PC-3 (cell line): ENCODE measurements around the gene ZNF532. TPM values are rescaled to one million over a fixed set of nuclear protein-coding genes. Genes with fewer than 3 reads are reported as not detected.

Experiments used
- ATAC-seq: fragments of 200-7000 bp; cut with Tn5 transposase; 2 replicates; pipeline ENCODE4 v1.9.1; 2020; ENCODE audit warnings: mild to moderate bottlenecking, moderate library complexity
- BruUV-seq: library from RNA; stranded (reverse); fragments of 400-500 nt; replicated peaks from 2 replicates; lab custom pipeline; 2021; lab: Mats Ljungman, UMichigan
- CTCF ChIA-PET: fragments of 300-600 bp; sonication (Branson Sonifier 250); formaldehyde crosslinking; loops from one replicate; lab custom pipeline; 2022; ENCODE audit warnings: antibody characterized with exemption; lab: Charles Lee
- POLR2A ChIA-PET: fragments of 300-600 bp; sonication (Branson Sonifier 250); formaldehyde crosslinking; loops from one replicate; lab custom pipeline; 2022; ENCODE audit warnings: antibody characterized with exemption; ENCODE audit not compliant: unreplicated experiment; lab: Charles Lee
- DNase-seq: peaks from one replicate; pipeline ENCODE4 v3.0.0-alpha.2; 2015
- H2AFZ ChIP-seq: fragments of 300-600 bp; sonication (generic); 2 replicates; pipeline ENCODE4 v1.6.0; 2016; ENCODE audit warnings: antibody characterized with exemption, low read length
- H3F3A ChIP-seq: fragments of 300-600 bp; sonication (generic); one replicate; pipeline ENCODE4 v1.6.0; 2017; ENCODE audit warnings: antibody characterized with exemption, low read length, control low read depth, mild to moderate bottlenecking; ENCODE audit not compliant: unreplicated experiment
- H3K27ac ChIP-seq: fragments of 300-600 bp; sonication (generic); 2 replicates; pipeline ENCODE4 v1.5.1; 2016; ENCODE audit warnings: mild to moderate bottlenecking, low read length
- H3K27me3 ChIP-seq: fragments of 300-600 bp; sonication (generic); 2 replicates; pipeline ENCODE4 v1.6.1; 2016; ENCODE audit warnings: low read length, mixed read lengths
- H3K36me3 ChIP-seq: fragments of 300-600 bp; sonication (generic); 2 replicates; pipeline ENCODE4 v1.6.1; 2016; ENCODE audit warnings: low read depth, mixed run types, low read length, mixed read lengths
- H3K4me1 ChIP-seq: fragments of 300-600 bp; sonication (generic); 2 replicates; pipeline ENCODE4 v1.5.1; 2016; ENCODE audit warnings: low read length; ENCODE audit not compliant: insufficient read depth
- H3K4me2 ChIP-seq: fragments of 300-600 bp; sonication (generic); 2 replicates; pipeline ENCODE4 v1.6.0; 2016; ENCODE audit warnings: low read length
- H3K4me3 ChIP-seq: fragments of 300-600 bp; sonication (generic); 2 replicates; pipeline ENCODE4 v1.5.1; 2016; ENCODE audit warnings: mild to moderate bottlenecking, low read length, mixed read lengths
- H3K79me2 ChIP-seq: fragments of 300-600 bp; sonication (generic); 2 replicates; pipeline ENCODE4 v1.6.1; 2017; ENCODE audit warnings: low read length, mixed read lengths
- H3K9ac ChIP-seq: fragments of 300-600 bp; sonication (generic); 2 replicates; pipeline ENCODE4 v1.6.0; 2016; ENCODE audit warnings: mild to moderate bottlenecking, low read length
- H3K9me2 ChIP-seq: fragments of 300-600 bp; sonication (generic); replicated peaks from 2 replicates; pipeline ENCODE4 v1.6.1; 2016; ENCODE audit warnings: mixed run types, low read length, mixed read lengths
- H3K9me3 ChIP-seq: fragments of 300-600 bp; sonication (generic); 2 replicates; pipeline ENCODE4 v1.6.1; 2016; ENCODE audit warnings: low read length, mixed read lengths
- H4K20me1 ChIP-seq: fragments of 300-600 bp; sonication (generic); 2 replicates; pipeline ENCODE4 v1.6.1; 2016; ENCODE audit warnings: low read length, mixed read lengths
- CTCF ChIP-seq: fragments of 300-600 bp; sonication (generic); conservative IDR thresholded peaks from 2 replicates; pipeline ENCODE4 v1.5.1; 2017; ENCODE audit warnings: antibody characterized with exemption, low read depth, mild to moderate bottlenecking, low read length
- EZH2 ChIP-seq: fragments of 300-600 bp; sonication (generic); IDR thresholded peaks from one replicate; pipeline ENCODE4 v1.6.1; 2017; ENCODE audit warnings: antibody characterized with exemption, mild to moderate bottlenecking, low read length; ENCODE audit not compliant: unreplicated experiment
- EZH2phosphoT487 ChIP-seq: fragments of 300-600 bp; sonication (generic); IDR thresholded peaks from 2 replicates; pipeline ENCODE4 v1.6.1; 2018; ENCODE audit warnings: mild to moderate bottlenecking, antibody characterized with exemption, low read length, borderline replicate concordance
- intact Hi-C: fragments of 100-400 bp; cut with micrococcal nuclease; formaldehyde crosslinking; loops from 2 replicates; pipeline ENCODE4 v1.9.0; 2023
- total RNA-seq: library from RNA; depleted of rRNA; stranded (reverse); fragments of >200 nt; gene quantifications from 2 replicates; pipeline ENCODE4 v1.2.3, GENCODE V29; 2014

The ZNF532 gene
- total RNA-seq, 1 experiment from 2014 or later = 47.3 TPM

DNA sequence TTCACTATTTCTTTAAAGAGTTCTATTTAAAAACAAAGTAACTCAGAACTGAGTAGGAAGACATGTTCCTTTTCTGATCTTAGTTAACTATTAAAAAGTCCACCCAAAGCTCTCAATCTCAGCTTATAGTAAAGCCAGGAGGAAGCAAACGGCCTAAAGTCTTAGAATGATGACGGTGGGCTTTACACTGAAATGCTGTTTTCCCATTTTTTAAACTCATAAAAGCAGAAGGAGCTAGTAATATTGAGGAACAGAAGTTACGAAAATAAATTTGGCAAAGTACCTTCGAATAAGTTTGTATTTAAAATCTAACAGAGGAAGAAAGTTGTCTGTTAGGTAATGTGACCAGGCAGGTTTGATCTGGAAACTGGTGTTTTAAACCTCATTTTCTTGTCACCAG is 111.1 kb downstream of the ZNF532 start:
- no peaks in the 10 kb centered on the region for H3K4me1 ChIP-seq
- no peaks in the 10 kb centered on the region for H3K9me2 ChIP-seq
- no TSS peak for BruUV-seq
- H3K27ac ChIP-seq = no peak overlapping the region
- H4K20me1 ChIP-seq = no peaks in the 10 kb centered on the region
- peaks cover 27% of the 10 kb centered on the region for H3K36me3 ChIP-seq
- no peaks in the 10 kb centered on the region for H3F3A ChIP-seq
- intact Hi-C loops = no loop called here
- no peaks in the 10 kb centered on the region for H3K27me3 ChIP-seq
- H3K9ac ChIP-seq = no peak overlapping the region
- CTCF ChIA-PET = no interaction called here
- no peaks in the 10 kb centered on the region for H3K9me3 ChIP-seq
- H2AFZ ChIP-seq = no peak overlapping the region
- ATAC-seq (no peak), DNase-seq (no peak)
- H3K79me2 ChIP-seq = 0 out of 2 replicates have a peak, but pooled peaks cover 8% of the 10 kb centered on the region
- H3K4me2 ChIP-seq = no peak overlapping the region
- no peak overlapping the region for H3K4me3 ChIP-seq
- POLR2A ChIA-PET = no interaction called here
- TF ChIP-seq EZH2phosphoT487 (no peak), CTCF (no peak), EZH2 (no peak)

GRCh38 chr18:58977223-58977622 is 112.5 kb downstream of the ZNF532 start:
- Histone ChIP-seq H3K4me1 (no peaks in the 10 kb centered on the region), H3K4me3 (no peak overlapping the region), H3K79me2 (no peaks in the 10 kb centered on the region), H3K27ac (no peak overlapping the region), H3K36me3 (peaks cover 31% of the 10 kb centered on the region), H3K9me2 (no peaks in the 10 kb centered on the region), H3F3A (no peaks in the 10 kb centered on the region), H3K27me3 (no peaks in the 10 kb centered on the region), H3K4me2 (no peak overlapping the region), H3K9me3 (no peaks in the 10 kb centered on the region), H4K20me1 (no peaks in the 10 kb centered on the region), H2AFZ (no peak overlapping the region), H3K9ac (no peak overlapping the region)
- no peak for ATAC-seq
- intact Hi-C loops = no loop called here
- DNase-seq = no peak
- BruUV-seq = no TSS peak
- CTCF ChIA-PET = no interaction called here
- POLR2A ChIA-PET = no interaction called here
- TF ChIP-seq CTCF (no peak), EZH2phosphoT487 (no peak), EZH2 (no peak)

- DNase-seq (no peak), ATAC-seq (no peak)
- BruUV-seq = no TSS peak
- no peaks in the 10 kb centered on the region for H4K20me1 ChIP-seq
- H3K36me3 ChIP-seq = peaks cover 31% of the 10 kb centered on the region
- ChIA-PET POLR2A (no interaction called here), CTCF (no interaction called here)
- H3K4me1 ChIP-seq = no peaks in the 10 kb centered on the region
- H3K27me3 ChIP-seq = no peaks in the 10 kb centered on the region
- intact Hi-C loops = no loop called here
- no peak overlapping the region for H3K27ac ChIP-seq
- no peaks in the 10 kb centered on the region for H3K9me2 ChIP-seq
- no peak overlapping the region for H3K4me2 ChIP-seq
- H3K9me3 ChIP-seq = no peaks in the 10 kb centered on the region
- no peak overlapping the region for H2AFZ ChIP-seq
- no peak overlapping the region for H3K9ac ChIP-seq
- no peaks in the 10 kb centered on the region for H3K79me2 ChIP-seq
- H3K4me3 ChIP-seq = no peak overlapping the region
- TF ChIP-seq EZH2phosphoT487 (no peak), EZH2 (no peak), CTCF (no peak)
- H3F3A ChIP-seq = no peaks in the 10 kb centered on the region
Measured at GRCh38 chr18:58977801-58978200, 113.1 kb downstream of the ZNF532 start.
